Ovary (tissue), 3 donors: ENCODE data around the gene SP2.

Experiments used
- CTCF ChIP-seq, 3 donors: fragments of 450-650 bp in 2 of 3; fragments of 200-600 bp in 1 of 3; IDR thresholded peaks; one replicate each; pipeline versions ENCODE4 v1.5.1 to v1.8.0; 2016 to 2022; ENCODE audit warnings: antibody characterized with exemption in 3 of 3, mild to moderate bottlenecking in 1 of 3
- EP300 ChIP-seq: sonication (generic); formaldehyde crosslinking; IDR thresholded peaks from one replicate; pipeline ENCODE4 v1.6.1; 2017; ENCODE audit warnings: antibody characterized with exemption
- POLR2A ChIP-seq: fragments of 450-650 bp; IDR thresholded peaks from one replicate; pipeline ENCODE4 v1.6.1; 2017; ENCODE audit warnings: antibody characterized with exemption, mild to moderate bottlenecking, moderate library complexity
- donor health status: DM: no; HTN: no; CAD: no.

DNA sequence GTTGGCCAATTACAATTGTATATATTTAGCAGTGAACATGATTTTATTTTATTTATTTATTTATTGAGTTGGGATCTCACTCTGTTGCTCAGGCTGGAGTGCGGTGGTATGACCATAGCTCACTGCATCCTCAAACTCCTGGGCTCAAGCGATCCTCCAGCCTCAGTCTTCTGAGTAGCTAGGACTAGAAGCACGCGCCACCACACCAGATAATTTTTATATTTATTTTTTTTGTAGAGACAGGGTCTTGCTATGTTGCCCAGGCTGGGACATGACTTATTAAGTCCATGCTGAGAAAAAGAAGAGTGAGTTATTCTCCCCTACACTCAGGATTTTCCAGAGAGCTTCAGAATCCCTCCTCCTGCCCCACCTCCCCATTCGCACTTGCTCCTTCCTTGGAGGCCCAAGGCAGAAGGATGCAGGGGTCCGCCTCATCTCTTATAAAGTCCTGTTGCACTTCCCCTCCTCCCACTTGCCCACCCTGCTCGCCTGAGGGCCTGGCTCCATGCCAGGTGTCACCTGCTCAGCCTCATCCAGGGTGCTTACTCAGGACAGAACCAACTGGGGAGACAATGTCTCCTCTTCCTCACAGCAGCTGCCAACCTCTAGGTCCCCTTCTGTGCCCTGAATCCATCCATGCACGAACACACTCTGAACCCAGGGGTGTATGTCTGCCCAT lies 16.1 kb upstream of the SP2 start:
- TF ChIP-seq CTCF (IDR thresholded peaks at IDR 0.05) (no peak), POLR2A (no peak), EP300 (no peak)
